ENCODE measurements around the gene PLCB4.
"Not testable (repeated sequence)": the region's sequence is repeated elsewhere in the genome, so short reads cannot be mapped to it uniquely, and the experiment has no call there.

PLCB4 gene

GRCh38 chr20:9068841-9069663 is at the start of gene PLCB4:
TSS of gene PLCB4 (plus strand) at chr20:9069087. CDS start at chr20:9307815, 238,728 bp downstream.
- DNase-seq, result no peak

- DNase-seq, result no peak
These were observed 49.1 kb upstream of the PLCB4 start for GRCh38 chr20:9019833-9020232.

- no peak for DNase-seq
These were observed 47.7 kb upstream of the PLCB4 start for GRCh38 chr20:9021216-9021615.

- no peak for DNase-seq
These were observed 47.2 kb upstream of the PLCB4 start for GRCh38 chr20:9021699-9022098.

- no peak for DNase-seq
These were observed 46.5 kb upstream of the PLCB4 start for GRCh38 chr20:9022376-9022775.

GRCh38 chr20:9024606-9025005 is 44.3 kb upstream of the PLCB4 start:
- DNase-seq, result no peak

- DNase-seq, result no peak
These were observed 43.9 kb upstream of the PLCB4 start for GRCh38 chr20:9025011-9025410.

GRCh38 chr20:9025643-9026042 is 43.2 kb upstream of the PLCB4 start:
- no peak for DNase-seq

- no peak for DNase-seq
These were observed 41.3 kb upstream of the PLCB4 start for GRCh38 chr20:9027626-9028025.

- DNase-seq, result no peak
These were observed 40.5 kb upstream of the PLCB4 start for GRCh38 chr20:9028419-9028818.

- no peak for DNase-seq
These were observed 36.9 kb upstream of the PLCB4 start for GRCh38 chr20:9031991-9032390.

- no peak for DNase-seq
These were observed 36.1 kb upstream of the PLCB4 start for GRCh38 chr20:9032758-9033157.

- no peak for DNase-seq
These were observed 33.8 kb upstream of the PLCB4 start for GRCh38 chr20:9035126-9035525.

GRCh38 chr20:9036593-9036992 is 32.3 kb upstream of the PLCB4 start:
- no peak for DNase-seq

- no peak for DNase-seq
These were observed 29.9 kb upstream of the PLCB4 start for GRCh38 chr20:9038791-9039535.

GRCh38 chr20:9040863-9041524 is 27.9 kb upstream of the PLCB4 start:
- DNase-seq, result no peak

- DNase-seq, result no peak
These were observed 25.5 kb upstream of the PLCB4 start for GRCh38 chr20:9043364-9043763.

GRCh38 chr20:9047928-9048327 is 21.0 kb upstream of the PLCB4 start:
- DNase-seq, result not testable (repeated sequence)

- no peak for DNase-seq
These were observed 17.4 kb upstream of the PLCB4 start for GRCh38 chr20:9051508-9051907.

- no peak for DNase-seq
These were observed 16.8 kb upstream of the PLCB4 start for GRCh38 chr20:9052136-9052535.

- DNase-seq, result no peak
These were observed 15.8 kb upstream of the PLCB4 start for GRCh38 chr20:9053108-9053507.

- DNase-seq, result no peak
These were observed 14.7 kb upstream of the PLCB4 start for GRCh38 chr20:9054176-9054575.

- DNase-seq, result no peak
These were observed 9.0 kb upstream of the PLCB4 start for GRCh38 chr20:9059931-9060330.

- DNase-seq, result no peak
These were observed 7.5 kb upstream of the PLCB4 start for GRCh38 chr20:9061434-9061833.

Data from CD4-positive, alpha-beta T cell treated with Interleukin-17A for 1 hour (primary cell).